ENCODE results near the gene KERA. TPM values are rescaled to one million over a fixed set of nuclear protein-coding genes. Genes with fewer than 3 reads are reported as not detected.

KERA gene
- total and polyA plus RNA-seq, 2 donors (not counting 1 experiment from before 2014, with no cell fraction given) = not detected

- H3K27ac ChIP-seq (ENCODE audit: low read length in 2 of 2) = no peak overlapping the region
- no peak for TF ChIP-seq EZH2 (IDR thresholded peaks at IDR 0.05; ENCODE audit: borderline replicate concordance, insufficient read depth, low read depth, low read length, poor library complexity, severe bottlenecking)
- TF ChIP-seq CTCF (IDR thresholded peaks at IDR 0.05) = no peak
- DNase-seq (no peak), ATAC-seq (ENCODE audit: low read depth) (no peak)
- Mint-ChIP-seq H3K4me3 (no peak overlapping the region), H3K27me3 (peaks cover 7% of the 10 kb centered on the region), H3K27ac (no peak overlapping the region), H3K9me3 (ENCODE audit: insufficient read depth) (no peaks in the 10 kb centered on the region), H3K4me1 (no peaks in the 10 kb centered on the region)
- H3K27me3 ChIP-seq (replicated peaks in 1 of 4; ENCODE audit: control extremely low read depth in 1 of 4, control insufficient read depth in 3 of 4, insufficient read depth in 4 of 4, low read length in 3 of 4) = no peaks in the 10 kb centered on the region
- H3K9me3 ChIP-seq (ENCODE audit: control extremely low read depth in 1 of 3, control insufficient read depth in 2 of 3, insufficient read depth in 1 of 3, low read length in 2 of 3) = no peaks in the 10 kb centered on the region
- no peak overlapping the region for H2AFZ ChIP-seq (ENCODE audit: insufficient read depth, low read depth, low read length, poor library complexity, severe bottlenecking)
- H3K36me3 ChIP-seq (replicated peaks in 1 of 2; ENCODE audit: control extremely low read depth in 1 of 2, control insufficient read depth in 1 of 2, extremely low read depth in 1 of 2, insufficient read depth in 2 of 2, low read length in 1 of 2) = no peaks in the 10 kb centered on the region
- no peaks in the 10 kb centered on the region for H4K20me1 ChIP-seq (ENCODE audit: control insufficient read depth, insufficient read depth, low read length, poor library complexity, severe bottlenecking)
- no peaks in the 10 kb centered on the region for H3K79me2 ChIP-seq (ENCODE audit: control insufficient read depth, insufficient read depth, low read length)
- ChIA-PET CTCF (no interaction called here), POLR2A (no interaction called here)
- H3K4me3 ChIP-seq (ENCODE audit: control extremely low read depth in 1 of 5, extremely low read depth in 1 of 5, insufficient read depth in 1 of 5, low read depth in 2 of 5, low read length in 4 of 5) = no peak overlapping the region
- no peak overlapping the region for H3K9ac ChIP-seq (ENCODE audit: low read length)
- H3K4me1 ChIP-seq (ENCODE audit: control insufficient read depth in 2 of 2, insufficient read depth in 2 of 2, low read length in 2 of 2) = no peaks in the 10 kb centered on the region
- intact Hi-C loops (cut with micrococcal nuclease) = no loop called here
- no peak overlapping the region for H3K4me2 ChIP-seq (replicated peaks; ENCODE audit: low read depth, low read length, poor library complexity, severe bottlenecking)
Measured at GRCh38 chr12:91052026-91052425, 5.8 kb downstream of the KERA start.

GRCh38 chr12:91044586-91044985 is 13.2 kb downstream of the KERA start:
- no peak overlapping the region for H3K4me2 ChIP-seq (replicated peaks; ENCODE audit: low read depth, low read length, poor library complexity, severe bottlenecking)
- Mint-ChIP-seq H3K27ac (no peak overlapping the region), H3K9me3 (ENCODE audit: insufficient read depth) (no peaks in the 10 kb centered on the region), H3K4me3 (no peak overlapping the region), H3K4me1 (no peaks in the 10 kb centered on the region), H3K27me3 (no peaks in the 10 kb centered on the region)
- CTCF ChIA-PET = no interaction called here
- H2AFZ ChIP-seq (ENCODE audit: insufficient read depth, low read depth, low read length, poor library complexity, severe bottlenecking) = no peak overlapping the region
- DNase-seq (no peak), ATAC-seq (ENCODE audit: low read depth) (no peak)
- no peaks in the 10 kb centered on the region for H3K4me1 ChIP-seq (ENCODE audit: control insufficient read depth in 2 of 2, insufficient read depth in 2 of 2, low read length in 2 of 2)
- no peaks in the 10 kb centered on the region for H3K9me3 ChIP-seq (ENCODE audit: control extremely low read depth in 1 of 3, control insufficient read depth in 2 of 3, insufficient read depth in 1 of 3, low read length in 2 of 3)
- POLR2A ChIA-PET = no interaction called here
- no peaks in the 10 kb centered on the region for H3K36me3 ChIP-seq (replicated peaks in 1 of 2; ENCODE audit: control extremely low read depth in 1 of 2, control insufficient read depth in 1 of 2, extremely low read depth in 1 of 2, insufficient read depth in 2 of 2, low read length in 1 of 2)
- no peak overlapping the region for H3K27ac ChIP-seq (ENCODE audit: low read length in 2 of 2)
- TF ChIP-seq EZH2 (IDR thresholded peaks at IDR 0.05; ENCODE audit: borderline replicate concordance, insufficient read depth, low read depth, low read length, poor library complexity, severe bottlenecking) = no peak
- no peak for TF ChIP-seq CTCF (IDR thresholded peaks at IDR 0.05)
- no peaks in the 10 kb centered on the region for H4K20me1 ChIP-seq (ENCODE audit: control insufficient read depth, insufficient read depth, low read length, poor library complexity, severe bottlenecking)
- H3K79me2 ChIP-seq (ENCODE audit: control insufficient read depth, insufficient read depth, low read length) = no peaks in the 10 kb centered on the region
- WGBS (ENCODE audit: insufficient coverage) = no CpG with 5 or more reads among the region's 2 CpGs
- no peaks in the 10 kb centered on the region for H3K27me3 ChIP-seq (replicated peaks in 1 of 4; ENCODE audit: control extremely low read depth in 1 of 4, control insufficient read depth in 3 of 4, insufficient read depth in 4 of 4, low read length in 3 of 4)
- no peak overlapping the region for H3K9ac ChIP-seq (ENCODE audit: low read length)
- no peak overlapping the region for H3K4me3 ChIP-seq (ENCODE audit: control extremely low read depth in 1 of 5, extremely low read depth in 1 of 5, insufficient read depth in 1 of 5, low read depth in 2 of 5, low read length in 4 of 5)
- intact Hi-C loops (cut with micrococcal nuclease) = no loop called here
